AG10803 (cell line): ENCODE data around the gene DHX38.
A peak's percentile ranks its signal among the peaks of the same experiment; 100 is the strongest.
"Not testable (repeated sequence)": the region's sequence is repeated elsewhere in the genome, so short reads cannot be mapped to it uniquely, and the experiment has no call there.

Experiments used
- DNase-seq: peaks from one replicate; pipeline ENCODE4 v3.0.0; 2010; ENCODE audit warnings: low read depth
- H3K4me3 ChIP-seq: 2 replicates; pipeline ENCODE4 v1.5.1; 2011; ENCODE audit warnings: mild to moderate bottlenecking, low read length, control low read depth
- TF ChIP-seq, protein P1 (sequence below): conservative IDR thresholded peaks from 2 replicates; pipeline ENCODE4 v1.5.1; 2011; ENCODE audit warnings: mild to moderate bottlenecking, low read length, control low read depth, inconsistent platforms

The DHX38 gene

DNA sequence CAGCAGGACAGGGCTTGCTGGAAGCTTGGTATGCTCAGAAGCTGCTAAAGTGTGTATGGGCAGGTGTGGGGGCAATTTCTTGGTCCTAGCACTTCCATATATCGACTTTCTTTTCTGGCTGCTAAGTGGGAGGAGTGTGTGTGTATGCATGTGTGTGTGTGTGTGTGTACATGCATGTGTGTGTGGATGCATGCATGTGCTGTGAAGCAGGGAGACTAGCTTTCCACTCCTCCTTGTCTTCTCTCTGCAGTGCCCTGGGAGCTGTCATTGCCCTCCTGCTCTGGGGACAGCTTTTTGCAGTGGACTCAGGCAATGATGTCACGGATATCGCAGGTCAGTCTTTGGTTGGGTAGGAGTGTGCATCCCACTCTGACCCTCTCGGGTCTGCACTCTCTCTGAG, 37.7 kb upstream of the DHX38 start:
- TF ChIP-seq, protein P1, sequence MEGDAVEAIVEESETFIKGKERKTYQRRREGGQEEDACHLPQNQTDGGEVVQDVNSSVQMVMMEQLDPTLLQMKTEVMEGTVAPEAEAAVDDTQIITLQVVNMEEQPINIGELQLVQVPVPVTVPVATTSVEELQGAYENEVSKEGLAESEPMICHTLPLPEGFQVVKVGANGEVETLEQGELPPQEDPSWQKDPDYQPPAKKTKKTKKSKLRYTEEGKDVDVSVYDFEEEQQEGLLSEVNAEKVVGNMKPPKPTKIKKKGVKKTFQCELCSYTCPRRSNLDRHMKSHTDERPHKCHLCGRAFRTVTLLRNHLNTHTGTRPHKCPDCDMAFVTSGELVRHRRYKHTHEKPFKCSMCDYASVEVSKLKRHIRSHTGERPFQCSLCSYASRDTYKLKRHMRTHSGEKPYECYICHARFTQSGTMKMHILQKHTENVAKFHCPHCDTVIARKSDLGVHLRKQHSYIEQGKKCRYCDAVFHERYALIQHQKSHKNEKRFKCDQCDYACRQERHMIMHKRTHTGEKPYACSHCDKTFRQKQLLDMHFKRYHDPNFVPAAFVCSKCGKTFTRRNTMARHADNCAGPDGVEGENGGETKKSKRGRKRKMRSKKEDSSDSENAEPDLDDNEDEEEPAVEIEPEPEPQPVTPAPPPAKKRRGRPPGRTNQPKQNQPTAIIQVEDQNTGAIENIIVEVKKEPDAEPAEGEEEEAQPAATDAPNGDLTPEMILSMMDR: no peak
- no peak for DNase-seq
- no peak overlapping the region for H3K4me3 ChIP-seq

DNA sequence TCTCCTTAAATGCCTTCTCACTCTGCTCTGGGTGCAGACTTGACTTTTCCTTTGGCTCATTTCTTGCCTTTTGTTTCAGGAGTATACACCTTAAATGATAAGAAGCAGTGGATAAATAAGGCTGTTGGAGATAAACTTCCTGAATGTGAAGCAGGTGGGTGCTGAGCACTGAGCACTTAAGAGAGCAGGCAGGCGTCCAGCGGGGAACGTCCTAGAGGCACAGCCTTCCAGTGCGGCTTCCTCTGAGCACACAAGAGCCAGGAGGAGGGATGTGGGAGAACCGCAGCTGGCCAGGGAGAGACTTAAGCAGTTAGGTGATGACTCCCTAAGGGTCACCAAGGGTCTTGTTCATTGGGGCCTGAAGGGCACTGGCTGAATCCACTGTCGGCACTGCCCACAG, 36.3 kb upstream of the DHX38 start:
- not testable (repeated sequence) for DNase-seq

DNA sequence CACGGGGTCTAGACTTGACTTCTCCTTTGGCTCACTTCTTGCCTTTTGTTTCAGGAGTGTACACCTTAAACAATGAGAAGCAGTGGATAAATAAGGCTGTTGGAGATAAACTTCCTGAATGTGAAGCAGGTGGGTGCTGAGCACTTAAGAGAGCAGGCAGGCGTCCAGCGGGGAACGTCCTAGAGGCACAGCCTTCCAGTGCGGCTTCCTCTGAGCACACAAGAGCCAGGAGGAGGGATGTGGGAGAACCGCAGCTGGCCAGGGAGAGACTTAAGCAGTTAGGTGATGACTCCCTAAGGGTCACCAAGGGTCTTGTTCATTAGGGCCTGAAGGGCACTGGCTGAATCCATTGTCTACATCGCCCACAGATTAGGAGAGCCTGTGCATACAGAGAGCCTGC, 34.6 kb upstream of the DHX38 start:
- H3K4me3 ChIP-seq, DNase-seq: not testable (repeated sequence)

More for the DNA sequence above, 36.3 kb upstream of the DHX38 start:
- not testable (repeated sequence) for H3K4me3 ChIP-seq

DNA sequence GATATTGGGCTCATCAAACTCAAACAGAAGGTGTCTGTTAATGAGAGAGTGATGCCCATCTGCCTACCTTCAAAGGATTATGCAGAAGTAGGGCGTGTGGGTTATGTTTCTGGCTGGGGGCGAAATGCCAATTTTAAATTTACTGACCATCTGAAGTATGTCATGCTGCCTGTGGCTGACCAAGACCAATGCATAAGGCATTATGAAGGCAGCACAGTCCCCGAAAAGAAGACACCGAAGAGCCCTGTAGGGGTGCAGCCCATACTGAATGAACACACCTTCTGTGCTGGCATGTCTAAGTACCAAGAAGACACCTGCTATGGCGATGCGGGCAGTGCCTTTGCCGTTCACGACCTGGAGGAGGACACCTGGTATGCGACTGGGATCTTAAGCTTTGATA, 33.2 kb upstream of the DHX38 start:
- no peak overlapping the region for H3K4me3 ChIP-seq
- TF ChIP-seq, protein P1: no peak
- no peak for DNase-seq

DNA sequence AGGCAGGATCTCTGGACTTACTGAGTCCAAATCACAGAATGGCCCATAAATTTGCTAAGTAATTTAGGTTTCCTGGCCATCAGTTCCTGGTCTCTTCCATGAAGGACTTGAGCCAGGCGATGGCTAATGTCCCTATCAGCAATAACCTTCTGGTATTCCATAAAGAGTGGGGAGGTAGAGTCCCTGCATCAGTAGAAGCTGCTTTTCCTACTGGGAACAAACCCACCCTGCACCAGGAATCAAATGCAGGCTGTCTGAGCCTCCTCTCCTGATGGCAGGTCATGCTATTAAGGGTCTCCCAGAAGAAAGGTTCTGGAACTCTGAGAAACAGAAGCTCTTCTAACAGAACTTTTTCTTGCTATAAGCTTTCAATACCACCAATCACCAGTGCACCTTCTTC, 32.1 kb upstream of the DHX38 start:
- DNase-seq: no peak
- H3K4me3 ChIP-seq: no peak overlapping the region
- TF ChIP-seq, protein P1: no peak

DNA sequence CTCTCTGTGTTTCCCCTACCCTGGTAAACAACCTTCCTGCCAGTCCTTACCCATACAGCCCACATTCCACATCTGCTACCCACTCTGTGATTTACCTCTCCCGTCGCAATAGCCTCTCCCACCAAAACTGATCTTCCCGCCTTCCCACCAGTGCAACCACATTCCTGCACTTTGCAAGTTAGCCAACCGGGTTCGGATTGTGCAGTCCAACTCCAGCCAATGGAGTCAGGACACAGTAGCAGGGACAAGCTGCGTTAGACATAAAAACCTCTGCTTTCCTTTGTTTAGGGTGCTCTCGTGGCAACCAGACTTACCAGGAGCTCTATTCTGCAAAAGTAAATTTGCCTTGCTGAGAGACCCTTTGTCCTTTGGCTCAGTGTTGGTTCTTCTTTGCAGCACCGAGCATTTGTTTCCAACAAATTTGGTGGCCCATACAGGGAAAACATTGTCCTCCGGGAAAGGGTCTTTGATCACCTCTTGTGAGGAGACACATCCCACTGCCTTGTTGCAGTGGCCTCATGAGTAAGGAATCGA, 29.2 kb upstream of the DHX38 start:
- no peak for DNase-seq
- H3K4me3 ChIP-seq: no peak overlapping the region
- TF ChIP-seq, protein P1: no peak

DNA sequence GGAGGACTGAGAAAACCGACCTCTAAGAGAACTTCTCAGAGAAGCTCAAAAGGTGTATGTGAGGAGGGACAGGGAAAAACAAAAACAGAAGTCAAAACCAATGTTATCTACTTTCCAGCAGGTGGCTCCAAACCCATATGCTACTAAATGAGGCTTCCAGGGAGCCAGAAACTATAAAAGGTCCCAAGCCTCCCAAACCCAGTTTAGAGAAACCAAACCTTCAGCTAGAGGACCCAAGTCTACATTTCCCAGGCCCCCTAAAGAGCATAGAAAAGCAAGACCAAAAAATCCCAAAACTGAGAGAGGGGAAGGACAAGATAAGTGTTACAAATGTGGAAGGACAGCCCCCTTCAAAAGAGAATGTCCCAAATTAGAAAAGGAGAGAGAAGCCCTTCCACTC, 26.9 kb upstream of the DHX38 start:
- H3K4me3 ChIP-seq: no peak overlapping the region
- TF ChIP-seq, protein P1: peak; percentile 68
- peak; percentile 51 for DNase-seq

DNA sequence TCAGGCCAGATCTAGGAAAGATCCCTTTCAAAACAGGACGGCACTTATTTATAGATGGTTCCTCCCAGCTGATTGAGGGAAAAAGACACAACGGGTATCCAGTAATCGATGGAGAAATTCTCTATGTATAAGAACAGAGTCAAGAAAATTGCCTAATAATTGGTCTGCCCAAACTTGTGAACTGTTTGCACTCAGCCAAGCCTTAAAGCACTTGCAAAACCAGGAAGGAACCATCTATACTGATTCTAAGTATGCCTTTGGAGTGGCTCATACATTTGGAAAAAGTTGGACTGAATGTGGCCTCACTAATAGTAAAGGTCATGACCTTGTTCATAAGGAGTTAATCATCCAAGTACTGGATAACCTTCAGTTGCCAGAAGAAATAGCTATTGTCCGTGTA, 24.7 kb upstream of the DHX38 start:
- TF ChIP-seq, protein P1: no peak
- no peak overlapping the region for H3K4me3 ChIP-seq
- no peak for DNase-seq
